Subcutaneous abdominal adipose tissue (tissue), 5 donors: ENCODE results near the gene RALGPS2.

Source experiments
- H3K27ac ChIP-seq: one replicate; pipeline ENCODE4 v1.7.0; 2013; ENCODE audit warnings: low read depth, mild to moderate bottlenecking, inconsistent platforms, low read length, moderate library complexity
- H3K27me3 ChIP-seq, 5 donors: one replicate each; pipeline ENCODE4 v1.7.0; 2013; ENCODE audit warnings: low read length in 5 of 5, inconsistent platforms in 1 of 5; ENCODE audit not compliant: control insufficient read depth in 5 of 5, insufficient read depth in 4 of 5
- H3K36me3 ChIP-seq, 5 donors: one replicate each; pipeline ENCODE4 v1.7.0; 2013; ENCODE audit warnings: low read length in 5 of 5; ENCODE audit not compliant: control insufficient read depth in 5 of 5, insufficient read depth in 5 of 5
- H3K4me1 ChIP-seq, 5 donors: one replicate each; pipeline ENCODE4 v1.7.0; 2013; ENCODE audit warnings: low read length in 5 of 5, mild to moderate bottlenecking in 3 of 5, moderate library complexity in 1 of 5; ENCODE audit not compliant: control insufficient read depth in 5 of 5, insufficient read depth in 5 of 5
- H3K4me3 ChIP-seq, 5 donors: one replicate each; pipeline ENCODE4 v1.7.0; 2013; ENCODE audit warnings: low read length in 5 of 5, low read depth in 1 of 5
- H3K9ac ChIP-seq, 5 donors: one replicate each; pipeline ENCODE4 v1.7.0; 2013; ENCODE audit warnings: low read length in 5 of 5, mild to moderate bottlenecking in 4 of 5, moderate library complexity in 3 of 5
- H3K9me3 ChIP-seq, 5 donors: one replicate each; pipeline ENCODE4 v1.7.0; 2013; ENCODE audit warnings: low read length in 5 of 5; ENCODE audit not compliant: control insufficient read depth in 5 of 5
- donor health status: healthy.
- donor health status: healthy.
- donor health status: healthy.
- donor health status: healthy.
- donor health status: healthy.

Gene RALGPS2

DNA sequence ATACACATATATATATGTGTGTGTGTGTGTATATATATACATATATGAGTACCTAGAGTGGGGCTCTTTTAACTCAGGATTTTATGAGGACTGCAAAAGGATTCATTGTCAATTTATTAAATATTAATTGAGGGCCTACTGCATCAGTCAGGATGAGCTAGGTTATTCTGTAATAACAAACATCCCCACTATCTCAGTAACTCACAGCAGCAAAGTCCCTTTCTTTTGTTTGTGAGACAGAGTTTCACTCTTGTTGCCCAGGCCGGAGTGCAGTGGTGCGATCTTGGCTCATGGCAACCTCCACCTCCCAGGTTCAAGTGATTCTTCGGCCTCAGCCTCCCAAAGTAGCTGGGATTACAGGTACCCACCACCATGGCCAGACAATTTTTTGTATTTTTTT lies 236.8 kb downstream of the RALGPS2 start:
- no peak overlapping the region for H3K4me3 ChIP-seq
- H3K9me3 ChIP-seq = peaks cover 0 to 12% (median 6%) of the 10 kb centered on the region in 5 donors
- peaks cover 0 to 9% (median 4%) of the 10 kb centered on the region in 5 donors for H3K4me1 ChIP-seq
- no peak overlapping the region for H3K9ac ChIP-seq
- no peaks in the 10 kb centered on the region for H3K27me3 ChIP-seq
- no peak overlapping the region for H3K27ac ChIP-seq
- H3K36me3 ChIP-seq = no peaks in the 10 kb centered on the region

DNA sequence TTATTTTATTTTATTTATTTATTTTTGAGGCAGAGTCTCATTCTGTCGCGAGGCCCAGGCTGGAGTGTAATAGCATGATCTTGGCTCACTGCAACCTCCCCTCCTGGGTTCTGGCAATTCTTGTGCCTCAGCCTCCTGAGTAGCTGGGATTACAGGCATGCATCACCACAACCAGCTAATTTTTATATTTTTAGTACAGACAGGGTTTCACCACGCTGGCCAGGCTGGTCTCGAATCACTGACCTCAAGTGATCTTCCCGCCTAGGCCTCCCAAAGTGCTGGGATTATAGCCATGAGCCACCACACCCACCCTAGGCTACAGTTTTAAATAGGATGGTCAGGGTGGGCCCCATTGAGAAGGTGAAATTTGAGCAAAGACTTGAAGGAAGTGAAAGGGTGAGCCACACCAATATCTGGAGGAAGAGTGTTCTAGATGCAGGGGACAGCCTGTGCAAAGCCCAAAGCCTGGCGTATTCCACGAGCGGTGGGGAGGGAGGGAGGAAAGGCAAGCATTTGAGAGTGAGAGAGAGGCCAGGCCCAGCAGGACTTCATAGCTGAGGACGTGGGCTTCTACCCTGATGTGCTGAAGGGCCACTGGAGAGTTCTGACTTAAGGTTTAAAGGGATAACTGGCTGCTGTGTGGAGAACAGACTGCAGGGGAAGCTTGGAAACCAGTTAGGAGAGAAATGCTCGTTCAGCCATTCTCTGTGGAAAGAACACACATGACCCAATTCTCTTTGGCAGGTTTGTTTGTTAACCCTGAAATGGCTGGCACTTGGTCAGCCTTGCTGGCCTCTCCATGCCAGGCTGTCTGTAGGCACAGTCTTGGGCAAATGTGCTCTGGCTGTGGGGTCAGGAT lies 238.0 kb downstream of the RALGPS2 start:
- H3K27ac ChIP-seq = no peak overlapping the region
- H3K4me3 ChIP-seq = peak overlapping the region in 1 of 5 donors; percentile 45
- peaks cover 0 to 9% (median 4%) of the 10 kb centered on the region in 5 donors for H3K4me1 ChIP-seq
- H3K9me3 ChIP-seq = peaks cover 0 to 12% (median 6%) of the 10 kb centered on the region in 5 donors
- peak overlapping the region in 1 of 5 donors; percentile 32 for H3K9ac ChIP-seq
- no peaks in the 10 kb centered on the region for H3K36me3 ChIP-seq
- H3K27me3 ChIP-seq = no peaks in the 10 kb centered on the region

GRCh38 chr1:178964469-178965330 lies 239.7 kb downstream of the RALGPS2 start:
- Histone ChIP-seq H3K27ac (no peak overlapping the region), H3K4me3 (no peak overlapping the region), H3K27me3 (peaks cover 0 to 2% (median 0%) of the 10 kb centered on the region in 5 donors), H3K36me3 (no peaks in the 10 kb centered on the region), H3K4me1 (peaks cover 0 to 9% (median 4%) of the 10 kb centered on the region in 5 donors), H3K9me3 (peaks cover 0 to 12% (median 6%) of the 10 kb centered on the region in 5 donors), H3K9ac (no peak overlapping the region)

DNA sequence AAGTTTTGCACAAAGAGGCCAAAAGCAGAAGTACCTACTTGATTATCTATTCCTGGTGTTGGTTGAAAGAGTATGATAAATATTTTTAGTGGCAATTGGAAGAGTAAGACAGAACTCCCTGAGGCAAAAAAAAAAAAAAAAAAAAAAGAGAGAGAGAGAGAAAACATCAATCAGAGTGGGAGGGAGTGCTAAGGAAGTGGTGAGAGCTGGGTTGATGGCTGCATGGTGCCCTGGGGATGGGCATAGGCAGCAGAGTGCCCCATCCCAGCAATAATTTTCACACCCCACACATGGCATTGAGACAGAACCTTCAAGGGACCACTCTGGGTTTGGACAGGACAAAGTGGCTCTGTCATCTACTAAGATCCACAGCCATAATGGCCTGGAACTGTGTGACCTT lies 241.3 kb downstream of the RALGPS2 start:
- Histone ChIP-seq H3K4me1 (peaks cover 0 to 9% (median 4%) of the 10 kb centered on the region in 5 donors), H3K9ac (no peak overlapping the region), H3K9me3 (peaks cover 0 to 12% (median 6%) of the 10 kb centered on the region in 5 donors), H3K27me3 (peaks cover 0 to 2% (median 0%) of the 10 kb centered on the region in 5 donors), H3K27ac (no peak overlapping the region), H3K36me3 (no peaks in the 10 kb centered on the region), H3K4me3 (no peak overlapping the region)

DNA sequence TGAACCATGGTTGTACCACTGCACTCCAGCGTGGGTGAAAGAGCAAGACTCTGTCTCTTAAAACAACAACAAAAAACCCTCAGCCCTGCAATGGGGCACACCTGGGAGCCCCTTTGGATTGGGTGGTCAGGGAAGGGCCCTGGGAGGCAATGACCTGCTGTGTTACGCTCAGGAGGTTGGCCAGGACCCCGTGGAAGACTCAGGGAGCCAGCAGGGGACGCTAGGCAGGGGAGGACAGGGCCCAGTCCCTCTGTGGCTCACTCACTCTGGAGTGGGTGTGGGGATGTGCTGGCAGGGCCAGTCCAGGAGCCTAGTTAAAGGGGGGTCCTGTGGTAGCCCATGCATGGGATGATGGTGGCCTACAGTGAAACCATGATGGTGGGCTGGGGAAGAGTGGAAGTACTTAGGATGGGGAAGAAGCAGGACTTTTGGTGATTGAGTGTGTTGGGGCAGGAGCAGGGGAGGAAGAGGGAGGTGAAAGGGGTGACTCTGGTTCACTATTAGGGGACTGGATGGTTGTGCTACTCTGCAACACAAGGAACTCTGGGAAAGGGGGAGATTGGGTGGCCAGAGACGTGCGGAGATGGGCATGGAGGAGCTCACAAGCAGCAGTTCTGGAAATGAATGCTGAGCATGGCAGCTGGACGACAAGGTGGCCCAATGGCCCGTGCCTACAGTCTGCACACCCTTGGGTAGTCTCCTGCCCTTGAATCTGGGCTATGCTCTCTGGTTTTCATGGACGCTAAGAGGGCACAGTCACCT lies 244.4 kb downstream of the RALGPS2 start:
- H3K4me3 ChIP-seq = no peak overlapping the region
- peaks cover 0 to 8% (median 0%) of the 10 kb centered on the region in 5 donors for H3K4me1 ChIP-seq
- no peak overlapping the region for H3K9ac ChIP-seq
- no peak overlapping the region for H3K27ac ChIP-seq
- H3K9me3 ChIP-seq = peaks cover 0 to 9% (median 6%) of the 10 kb centered on the region in 5 donors
- no peaks in the 10 kb centered on the region for H3K36me3 ChIP-seq
- peaks cover 0 to 2% (median 0%) of the 10 kb centered on the region in 5 donors for H3K27me3 ChIP-seq

DNA sequence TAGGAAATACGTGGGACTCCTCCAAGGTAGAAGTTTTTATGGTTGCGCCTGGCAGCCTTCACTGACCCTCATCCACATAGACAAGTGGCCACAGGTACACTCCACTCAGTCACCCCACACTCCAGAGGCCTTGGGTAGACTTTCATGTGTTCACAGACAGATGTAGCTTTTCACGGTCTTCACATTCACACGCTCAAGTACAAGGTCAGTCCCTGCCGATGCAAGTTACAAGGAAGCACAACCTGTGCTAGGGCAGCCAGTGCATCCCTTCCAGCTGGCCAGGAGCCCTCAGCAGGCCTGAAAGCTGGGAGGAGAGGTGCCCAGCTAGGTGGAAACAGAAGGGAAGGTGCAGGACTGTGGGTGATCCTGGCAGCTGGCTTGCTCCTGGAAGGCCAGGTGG lies 245.1 kb downstream of the RALGPS2 start:
- Histone ChIP-seq H3K4me1 (peaks cover 0 to 8% (median 0%) of the 10 kb centered on the region in 5 donors), H3K9ac (no peak overlapping the region), H3K36me3 (no peaks in the 10 kb centered on the region), H3K27me3 (peaks cover 0 to 2% (median 0%) of the 10 kb centered on the region in 5 donors), H3K9me3 (peaks cover 0 to 2% (median under 1%) of the 10 kb centered on the region in 5 donors), H3K27ac (no peak overlapping the region), H3K4me3 (no peak overlapping the region)
